HepG2 (cell line): Measurements from ENCODE around the gene CYP26A1. TPM values are rescaled to one million over a fixed set of nuclear protein-coding genes. Genes with fewer than 3 reads are reported as not detected.

Source experiments
- ARNTL ChIP-seq: sonication (generic); formaldehyde crosslinking; IDR thresholded peaks from 2 replicates; pipeline ENCODE4 v1.4.0; 2020; ENCODE audit warnings: mild to moderate bottlenecking, missing genetic modification reagents
- ATAD3A ChIP-seq: sonication (generic); formaldehyde crosslinking; IDR thresholded peaks from 2 replicates; pipeline ENCODE4 v1.4.0; 2020; ENCODE audit warnings: missing genetic modification reagents
- GATA4 ChIP-seq: sonication (generic); IDR thresholded peaks from 2 replicates; pipeline ENCODE4 v1.6.1; 2016; ENCODE audit warnings: antibody characterized with exemption, low read depth, borderline replicate concordance
- GFI1 ChIP-seq: sonication (generic); formaldehyde crosslinking; IDR thresholded peaks from 2 replicates; pipeline ENCODE4 v1.5.0; 2020; ENCODE audit warnings: missing genetic modification reagents, mild to moderate bottlenecking, borderline replicate concordance
- HOMEZ ChIP-seq: IDR thresholded peaks from 2 replicates; pipeline ENCODE4 v1.6.1; 2016; ENCODE audit warnings: low read depth
- KAT7 ChIP-seq: IDR thresholded peaks from 2 replicates; pipeline ENCODE4 v1.6.1; 2018; ENCODE audit warnings: borderline replicate concordance, missing compliant biosample characterization
- KAT8 ChIP-seq: IDR thresholded peaks from 2 replicates; pipeline ENCODE4 v1.6.1; 2016; ENCODE audit warnings: missing genetic modification reagents, missing compliant biosample characterization
- KDM5A ChIP-seq: fragments of 200-600 bp; sonication (generic); IDR thresholded peaks from 2 replicates; pipeline ENCODE4 v1.7.0; 2018; ENCODE audit warnings: antibody characterized with exemption, mild to moderate bottlenecking, low read length, borderline replicate concordance
- MATR3 ChIP-seq: sonication (generic); formaldehyde crosslinking; IDR thresholded peaks from 2 replicates; pipeline ENCODE4 v1.4.0; 2020; ENCODE audit warnings: missing genetic modification reagents
- MXD1 ChIP-seq: sonication (generic); formaldehyde crosslinking; IDR thresholded peaks from 2 replicates; pipeline ENCODE4 v1.4.0; 2020; ENCODE audit warnings: mild to moderate bottlenecking, missing genetic modification reagents
- MXI1 ChIP-seq: IDR thresholded peaks from 3 replicates; pipeline ENCODE4 v1.6.1; 2012; ENCODE audit warnings: low read depth, low read length, inconsistent platforms, borderline replicate concordance
- NAIF1 ChIP-seq: sonication (generic); formaldehyde crosslinking; IDR thresholded peaks from 2 replicates; pipeline ENCODE4 v1.5.0; 2020; ENCODE audit warnings: mild to moderate bottlenecking, missing genetic modification reagents, borderline replicate concordance
- PHF20 ChIP-seq: sonication (generic); formaldehyde crosslinking; IDR thresholded peaks from 2 replicates; pipeline ENCODE4 v1.5.0; 2020; ENCODE audit warnings: mild to moderate bottlenecking, missing genetic modification reagents
- PRPF4 ChIP-seq: fragments of 200-400 bp; formaldehyde crosslinking; IDR thresholded peaks from 2 replicates; pipeline ENCODE4 v1.6.1; 2016; ENCODE audit warnings: low read length, low read depth; ENCODE audit not compliant: poor library complexity, severe bottlenecking
- REPIN1 ChIP-seq: sonication (generic); formaldehyde crosslinking; IDR thresholded peaks from 2 replicates; pipeline ENCODE4 v1.8.0; 2022; ENCODE audit warnings: missing genetic modification reagents, low read depth, mild to moderate bottlenecking, borderline replicate concordance
- TAF15 ChIP-seq: fragments of 200-400 bp; formaldehyde crosslinking; IDR thresholded peaks from one replicate; pipeline ENCODE4 v1.6.1; 2018; ENCODE audit warnings: mild to moderate bottlenecking, low read depth, low read length; ENCODE audit not compliant: poor library complexity, severe bottlenecking
- ZFP36L2 ChIP-seq: sonication (generic); formaldehyde crosslinking; IDR thresholded peaks from 2 replicates; pipeline ENCODE4 v1.4.0; 2020; ENCODE audit warnings: missing genetic modification reagents
- ZFP41 ChIP-seq: sonication (generic); formaldehyde crosslinking; IDR thresholded peaks from 2 replicates; pipeline ENCODE4 v1.4.0; 2020; ENCODE audit warnings: mild to moderate bottlenecking, missing genetic modification reagents, borderline replicate concordance
- ZNF256 ChIP-seq: sonication (generic); formaldehyde crosslinking; conservative IDR thresholded peaks from 2 replicates; pipeline ENCODE4 v1.4.0; 2020; ENCODE audit warnings: missing genetic modification reagents
- ZNF331 ChIP-seq: sonication (generic); formaldehyde crosslinking; IDR thresholded peaks from 2 replicates; pipeline ENCODE4 v1.4.0; 2020; ENCODE audit warnings: missing genetic modification reagents
- ZNF556 ChIP-seq: sonication (generic); formaldehyde crosslinking; IDR thresholded peaks from 2 replicates; pipeline ENCODE4 v1.4.0; 2020; ENCODE audit warnings: mild to moderate bottlenecking, missing genetic modification reagents, borderline replicate concordance
- ZNF557 ChIP-seq: sonication (generic); formaldehyde crosslinking; IDR thresholded peaks from 2 replicates; pipeline ENCODE4 v1.4.0; 2020; ENCODE audit warnings: missing genetic modification reagents
- ZNF691 ChIP-seq: sonication (generic); formaldehyde crosslinking; IDR thresholded peaks from 2 replicates; pipeline ENCODE4 v1.4.0; 2020; ENCODE audit warnings: missing genetic modification reagents, low read depth, mild to moderate bottlenecking, borderline replicate concordance
- ZNF792 ChIP-seq: IDR thresholded peaks from 2 replicates; pipeline ENCODE4 v1.6.1; 2016
- polyA plus RNA-seq, 8 experiments: library from polyadenylated mRNA; depleted of rRNA in 3 of 8; stranded (reverse) in 7 of 8; unstranded in 1 of 8; fragments of >200 nt; fragmentation: Illumina TruSeq in 4 of 8; extraction: Trizol in 4 of 8; gene quantifications; 2 replicates each; pipeline versions ENCODE4 v1.2.1 to v1.2.3, GENCODE V29; 2011 to 2016; ENCODE audit warnings: low read depth in 4 of 8, missing spikeins in 1 of 8, mixed read lengths in 1 of 8; ENCODE audit not compliant: insufficient read depth in 1 of 8
- total RNA-seq, 5 experiments: library from RNA; depleted of rRNA; stranded (reverse); fragments of >200 nt; fragmentation: Illumina TruSeq; extraction: Trizol; gene quantifications; 2 replicates each; pipeline ENCODE4 v1.2.3, GENCODE V29; 2016; ENCODE audit warnings: low read depth in 1 of 5
- TF ChIP-seq, protein P1 (sequence below): sonication (generic); formaldehyde crosslinking; IDR thresholded peaks from 2 replicates; pipeline ENCODE4 v1.4.0; 2020; ENCODE audit warnings: missing genetic modification reagents

CYP26A1 gene
- total and polyA plus RNA-seq, 2 of the 13 experiments (the other 11 are each of a cell fraction or from before 2014, with no cell fraction given) = 0.15 TPM; not detected in 1

DNA sequence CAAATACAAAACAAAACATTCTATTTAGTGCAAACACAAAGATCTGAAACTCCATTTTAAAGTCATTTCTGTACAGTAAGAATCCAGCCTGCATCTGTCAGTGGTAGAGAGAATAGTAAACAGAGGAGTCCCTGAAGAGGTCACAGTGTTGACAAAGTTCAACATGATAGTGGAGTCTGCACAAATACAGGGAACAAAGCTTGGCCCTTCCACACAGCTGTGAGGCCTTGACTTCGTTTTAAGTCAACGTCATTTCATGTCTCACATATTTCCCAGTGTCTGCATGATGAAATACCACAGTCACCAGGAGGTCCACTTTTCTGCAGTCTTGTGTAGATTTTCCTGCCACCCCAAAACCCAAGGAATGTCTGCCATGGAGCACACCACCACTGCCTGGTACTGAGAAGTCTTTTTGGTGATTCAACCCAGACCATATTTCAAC lies 33.0 kb downstream of the CYP26A1 start (continued):
- no peak for TF ChIP-seq REPIN1
- TF ChIP-seq ZNF792 (CRISPR knock-in tag) = no peak
- TF ChIP-seq KAT8 (CRISPR knock-in tag) = peak; percentile 79
- peak; percentile 22; the same call in 1 of the 2 replicates for TF ChIP-seq GFI1 (CRISPR knock-in tag)
- TF ChIP-seq ZFP36L2 (CRISPR knock-in tag) = no peak
- peak; percentile 86; the same call in 1 of the 2 replicates for TF ChIP-seq HOMEZ
- TF ChIP-seq NAIF1 (CRISPR knock-in tag) = no peak
- TF ChIP-seq ZNF556 (CRISPR knock-in tag) = no peak
- no peak for TF ChIP-seq PRPF4
- no peak for TF ChIP-seq KAT7 (CRISPR knock-in tag)
- TF ChIP-seq KDM5A = no peak
- peak; percentile 84 for TF ChIP-seq ZNF331
- peak; percentile 79; the same call in 1 of the 2 replicates for TF ChIP-seq GATA4
- TF ChIP-seq ATAD3A (CRISPR knock-in tag) = no peak
- no peak for TF ChIP-seq MXI1
- no peak for TF ChIP-seq PHF20 (CRISPR knock-in tag)
- no peak for TF ChIP-seq TAF15
- no peak for TF ChIP-seq ZFP41 (CRISPR knock-in tag)
- no peak for TF ChIP-seq ZNF256 (CRISPR knock-in tag)
- 0 out of 2 replicates have a peak, but pooled peaks have one; percentile 60 for TF ChIP-seq ZNF557
- TF ChIP-seq MATR3 (CRISPR knock-in tag) = no peak
- TF ChIP-seq, protein P1, sequence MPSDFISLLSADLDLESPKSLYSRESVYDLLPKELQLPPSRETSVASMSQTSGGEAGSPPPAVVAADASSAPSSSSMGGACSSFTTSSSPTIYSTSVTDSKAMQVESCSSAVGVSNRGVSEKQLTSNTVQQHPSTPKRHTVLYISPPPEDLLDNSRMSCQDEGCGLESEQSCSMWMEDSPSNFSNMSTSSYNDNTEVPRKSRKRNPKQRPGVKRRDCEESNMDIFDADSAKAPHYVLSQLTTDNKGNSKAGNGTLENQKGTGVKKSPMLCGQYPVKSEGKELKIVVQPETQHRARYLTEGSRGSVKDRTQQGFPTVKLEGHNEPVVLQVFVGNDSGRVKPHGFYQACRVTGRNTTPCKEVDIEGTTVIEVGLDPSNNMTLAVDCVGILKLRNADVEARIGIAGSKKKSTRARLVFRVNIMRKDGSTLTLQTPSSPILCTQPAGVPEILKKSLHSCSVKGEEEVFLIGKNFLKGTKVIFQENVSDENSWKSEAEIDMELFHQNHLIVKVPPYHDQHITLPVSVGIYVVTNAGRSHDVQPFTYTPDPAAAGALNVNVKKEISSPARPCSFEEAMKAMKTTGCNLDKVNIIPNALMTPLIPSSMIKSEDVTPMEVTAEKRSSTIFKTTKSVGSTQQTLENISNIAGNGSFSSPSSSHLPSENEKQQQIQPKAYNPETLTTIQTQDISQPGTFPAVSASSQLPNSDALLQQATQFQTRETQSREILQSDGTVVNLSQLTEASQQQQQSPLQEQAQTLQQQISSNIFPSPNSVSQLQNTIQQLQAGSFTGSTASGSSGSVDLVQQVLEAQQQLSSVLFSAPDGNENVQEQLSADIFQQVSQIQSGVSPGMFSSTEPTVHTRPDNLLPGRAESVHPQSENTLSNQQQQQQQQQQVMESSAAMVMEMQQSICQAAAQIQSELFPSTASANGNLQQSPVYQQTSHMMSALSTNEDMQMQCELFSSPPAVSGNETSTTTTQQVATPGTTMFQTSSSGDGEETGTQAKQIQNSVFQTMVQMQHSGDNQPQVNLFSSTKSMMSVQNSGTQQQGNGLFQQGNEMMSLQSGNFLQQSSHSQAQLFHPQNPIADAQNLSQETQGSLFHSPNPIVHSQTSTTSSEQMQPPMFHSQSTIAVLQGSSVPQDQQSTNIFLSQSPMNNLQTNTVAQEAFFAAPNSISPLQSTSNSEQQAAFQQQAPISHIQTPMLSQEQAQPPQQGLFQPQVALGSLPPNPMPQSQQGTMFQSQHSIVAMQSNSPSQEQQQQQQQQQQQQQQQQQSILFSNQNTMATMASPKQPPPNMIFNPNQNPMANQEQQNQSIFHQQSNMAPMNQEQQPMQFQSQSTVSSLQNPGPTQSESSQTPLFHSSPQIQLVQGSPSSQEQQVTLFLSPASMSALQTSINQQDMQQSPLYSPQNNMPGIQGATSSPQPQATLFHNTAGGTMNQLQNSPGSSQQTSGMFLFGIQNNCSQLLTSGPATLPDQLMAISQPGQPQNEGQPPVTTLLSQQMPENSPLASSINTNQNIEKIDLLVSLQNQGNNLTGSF = no peak
- TF ChIP-seq ARNTL = no peak
- TF ChIP-seq MXD1 (CRISPR knock-in tag) = no peak
- no peak for TF ChIP-seq ZNF691 (CRISPR knock-in tag)
